B cell (primary cell): ENCODE results near the gene GNAL. TPM values are rescaled to one million over a fixed set of nuclear protein-coding genes. Genes with fewer than 3 reads are reported as not detected.

Experiments used
- ATAC-seq: fragments of 200-7000 bp; cut with Tn5 transposase; one replicate; pipeline ENCODE4 v1.10.0; 2021; ENCODE audit warnings: low read depth, mild to moderate bottlenecking, moderate number of reproducible peaks, moderate library complexity
- CTCF ChIA-PET: fragments of 350-600 bp; sonication (Branson Sonifier 250); formaldehyde crosslinking; loops from one replicate; lab custom pipeline; 2021; ENCODE audit warnings: antibody characterized with exemption, inconsistent platforms; lab: Charles Lee
- POLR2A ChIA-PET: fragments of 350-600 bp; sonication (Branson Sonifier 250); formaldehyde crosslinking; loops from one replicate; lab custom pipeline; 2021; ENCODE audit warnings: antibody characterized with exemption; lab: Charles Lee
- DNase-seq: peaks from one replicate; pipeline ENCODE4 v3.0.0; 2013
- H2AFZ ChIP-seq: 2 replicates; pipeline ENCODE4 v1.6.1; 2012; ENCODE audit warnings: mild to moderate bottlenecking, low read depth, low read length; ENCODE audit not compliant: insufficient read depth, poor library complexity, severe bottlenecking
- H3K27ac ChIP-seq, 2 donors: 1 replicate in 1 of 2; 2 replicates in 1 of 2; pipeline ENCODE4 v1.5.1; 2012 to 2013; ENCODE audit warnings: low read length in 2 of 2, mild to moderate bottlenecking in 2 of 2, moderate library complexity in 1 of 2
- H3K27me3 ChIP-seq, 4 experiments: fragments of 200-600 bp in 1 of 4; sonication (generic) in 1 of 4; replicated peaks in 1 of 4; 1 replicate in 2 of 4; 2 replicates in 2 of 4; pipeline versions ENCODE4 v1.6.1 to v1.7.0; 2013 to 2016; ENCODE audit warnings: low read length in 3 of 4, mild to moderate bottlenecking in 2 of 4, mixed read lengths in 1 of 4, moderate library complexity in 1 of 4; ENCODE audit not compliant: insufficient read depth in 4 of 4, control insufficient read depth in 3 of 4; ENCODE audit errors: control extremely low read depth in 1 of 4
- H3K36me3 ChIP-seq, 2 experiments: replicated peaks in 1 of 2; 1 replicate in 1 of 2; 2 replicates in 1 of 2; pipeline versions ENCODE4 v1.6.1 to v1.7.1; 2013; ENCODE audit warnings: low read length in 1 of 2; ENCODE audit not compliant: insufficient read depth in 2 of 2, control insufficient read depth in 1 of 2; ENCODE audit errors: control extremely low read depth in 1 of 2, extremely low read depth in 1 of 2
- H3K4me1 ChIP-seq, 2 donors: fragments of 200-600 bp in 1 of 2; sonication (generic) in 1 of 2; 1 replicate in 1 of 2; 2 replicates in 1 of 2; pipeline versions ENCODE4 v1.5.1 to v1.6.1; 2013 to 2017; ENCODE audit warnings: low read length in 2 of 2; ENCODE audit not compliant: control insufficient read depth in 2 of 2, insufficient read depth in 2 of 2
- H3K4me2 ChIP-seq: replicated peaks from 2 replicates; pipeline ENCODE3; 2012; ENCODE audit warnings: mild to moderate bottlenecking, low read depth, low read length; ENCODE audit not compliant: poor library complexity, severe bottlenecking
- H3K4me3 ChIP-seq, 5 experiments: fragments of 200-600 bp in 1 of 5; sonication (generic) in 1 of 5; 1 replicate in 3 of 5; 2 replicates in 2 of 5; pipeline versions ENCODE4 v1.5.1 to v1.7.0; 2011 to 2016; ENCODE audit warnings: low read length in 4 of 5, mild to moderate bottlenecking in 4 of 5, low read depth in 2 of 5, control low read depth in 1 of 5, moderate library complexity in 1 of 5; ENCODE audit not compliant: insufficient read depth in 1 of 5; ENCODE audit errors: control extremely low read depth in 1 of 5, extremely low read depth in 1 of 5
- H3K79me2 ChIP-seq: fragments of 200-600 bp; sonication (generic); one replicate; pipeline ENCODE4 v1.6.0; 2016; ENCODE audit warnings: low read length; ENCODE audit not compliant: control insufficient read depth, insufficient read depth
- H3K9ac ChIP-seq: fragments of 200-600 bp; sonication (generic); 2 replicates; pipeline ENCODE4 v1.6.1; 2017; ENCODE audit warnings: mild to moderate bottlenecking, low read length, moderate library complexity
- H3K9me3 ChIP-seq, 3 donors: one replicate each; pipeline versions ENCODE4 v1.6.1 to v1.7.1; 2013; ENCODE audit warnings: low read length in 2 of 3; ENCODE audit not compliant: control insufficient read depth in 2 of 3, insufficient read depth in 1 of 3; ENCODE audit errors: control extremely low read depth in 1 of 3
- H4K20me1 ChIP-seq: 2 replicates; pipeline ENCODE4 v1.6.0; 2012; ENCODE audit warnings: mild to moderate bottlenecking, low read length; ENCODE audit not compliant: insufficient read depth, control insufficient read depth, poor library complexity, severe bottlenecking
- H3K27ac Mint-ChIP-seq: one replicate; pipeline ENCODE4 v1.8.0; 2021; ENCODE audit warnings: mixed read lengths
- H3K27me3 Mint-ChIP-seq: one replicate; pipeline ENCODE4 v1.8.0; 2021; ENCODE audit warnings: mixed read lengths
- H3K4me1 Mint-ChIP-seq: one replicate; pipeline ENCODE4 v1.8.0; 2021; ENCODE audit warnings: mixed read lengths
- H3K4me3 Mint-ChIP-seq: one replicate; pipeline ENCODE4 v1.8.0; 2021; ENCODE audit warnings: mixed read lengths
- H3K9me3 Mint-ChIP-seq: one replicate; pipeline ENCODE4 v1.8.0; 2022; ENCODE audit warnings: mixed read lengths; ENCODE audit not compliant: insufficient read depth
- EZH2 ChIP-seq: IDR thresholded peaks from 2 replicates; pipeline ENCODE4 v1.6.1; 2012; ENCODE audit warnings: borderline replicate concordance, low read depth, mild to moderate bottlenecking, moderate library complexity, low read length; ENCODE audit not compliant: insufficient read depth, poor library complexity, severe bottlenecking
- WGBS: methylation state at CpG from one replicate; pipeline ENCODE4 v1.1.5; 2013; ENCODE audit warnings: missing lambda C conversion rate; ENCODE audit not compliant: insufficient coverage; 5-methylcytosine and 5-hydroxymethylcytosine counted together
- intact Hi-C: fragments of 100-400 bp; cut with micrococcal nuclease; formaldehyde crosslinking; loops from one replicate; pipeline ENCODE4 v1.10.0; 2022
- polyA plus RNA-seq: library from polyadenylated mRNA; depleted of rRNA; stranded (reverse); fragments of >200 nt; gene quantifications from 2 replicates; pipeline ENCODE4 v1.2.3, GENCODE V29; 2012
- total RNA-seq, 2 donors: library from RNA; stranded (reverse); fragments of 120-200 nt in 1 of 2; gene quantifications; 1 replicate in 1 of 2; 2 replicates in 1 of 2; pipeline versions ENCODE4 v1.2.3 to v1.2.4, GENCODE V29; 2013 to 2022
- TF ChIP-seq, protein P1 (sequence below): fragments of 200-600 bp; IDR thresholded peaks from one replicate; pipeline ENCODE4 v1.8.0; 2022; ENCODE audit warnings: antibody characterized with exemption, mild to moderate bottlenecking

GNAL gene
- total and polyA plus RNA-seq, 2 donors (not counting 1 experiment from before 2014, with no cell fraction given) = 0.01 to 0.12 TPM

DNA sequence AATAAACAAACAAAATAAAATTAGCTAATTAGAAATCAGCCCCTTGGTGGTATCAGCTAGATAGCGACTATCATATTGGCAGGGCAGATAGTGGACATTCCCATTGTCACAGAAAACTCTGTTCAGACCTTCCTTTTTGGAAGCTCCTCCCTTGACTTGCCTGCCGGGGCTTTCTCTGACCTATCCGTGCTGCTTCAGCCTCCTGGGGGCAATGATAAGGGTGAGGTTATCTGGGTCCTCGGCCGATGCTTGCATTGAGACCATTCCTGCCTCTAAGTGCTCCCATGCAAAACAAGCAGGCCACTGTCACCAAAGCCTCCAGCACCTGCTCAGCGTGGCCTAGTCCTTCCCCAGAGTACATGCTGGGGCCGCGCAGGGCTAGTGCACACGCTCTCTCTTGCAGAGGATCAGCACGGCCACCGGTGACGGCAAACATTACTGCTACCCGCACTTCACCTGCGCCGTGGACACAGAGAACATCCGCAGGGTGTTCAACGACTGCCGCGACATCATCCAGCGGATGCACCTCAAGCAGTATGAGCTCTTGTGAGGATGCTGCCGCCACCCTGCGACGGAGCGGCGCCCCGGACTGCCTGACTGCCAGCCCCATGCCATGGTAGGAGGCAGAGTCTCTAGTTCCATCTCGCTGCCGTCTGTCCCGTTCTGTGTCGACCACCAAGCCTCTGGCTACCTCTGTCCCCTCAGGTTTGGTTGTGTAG, 191.7 kb downstream of the GNAL start:
- Histone ChIP-seq H3K4me3 (no peak overlapping the region), H3K4me2 (no peak overlapping the region), H3K79me2 (no peaks in the 10 kb centered on the region), H3K27me3 (no peaks in the 10 kb centered on the region), H3K9ac (no peak overlapping the region), H2AFZ (no peak overlapping the region), H3K27ac (no peak overlapping the region), H3K9me3 (no peaks in the 10 kb centered on the region), H3K36me3 (peaks cover 2 to 16% of the 10 kb centered on the region in 2 experiments), H3K4me1 (peaks cover 35 to 44% of the 10 kb centered on the region in 2 donors), H4K20me1 (no peaks in the 10 kb centered on the region)
- no peak for ATAC-seq
- no peak overlapping the region for H3K27ac Mint-ChIP-seq
- no peaks in the 10 kb centered on the region for H3K9me3 Mint-ChIP-seq
- peaks cover 44% of the 10 kb centered on the region for H3K4me1 Mint-ChIP-seq
- no peak for TF ChIP-seq EZH2
- TF ChIP-seq, protein P1, sequence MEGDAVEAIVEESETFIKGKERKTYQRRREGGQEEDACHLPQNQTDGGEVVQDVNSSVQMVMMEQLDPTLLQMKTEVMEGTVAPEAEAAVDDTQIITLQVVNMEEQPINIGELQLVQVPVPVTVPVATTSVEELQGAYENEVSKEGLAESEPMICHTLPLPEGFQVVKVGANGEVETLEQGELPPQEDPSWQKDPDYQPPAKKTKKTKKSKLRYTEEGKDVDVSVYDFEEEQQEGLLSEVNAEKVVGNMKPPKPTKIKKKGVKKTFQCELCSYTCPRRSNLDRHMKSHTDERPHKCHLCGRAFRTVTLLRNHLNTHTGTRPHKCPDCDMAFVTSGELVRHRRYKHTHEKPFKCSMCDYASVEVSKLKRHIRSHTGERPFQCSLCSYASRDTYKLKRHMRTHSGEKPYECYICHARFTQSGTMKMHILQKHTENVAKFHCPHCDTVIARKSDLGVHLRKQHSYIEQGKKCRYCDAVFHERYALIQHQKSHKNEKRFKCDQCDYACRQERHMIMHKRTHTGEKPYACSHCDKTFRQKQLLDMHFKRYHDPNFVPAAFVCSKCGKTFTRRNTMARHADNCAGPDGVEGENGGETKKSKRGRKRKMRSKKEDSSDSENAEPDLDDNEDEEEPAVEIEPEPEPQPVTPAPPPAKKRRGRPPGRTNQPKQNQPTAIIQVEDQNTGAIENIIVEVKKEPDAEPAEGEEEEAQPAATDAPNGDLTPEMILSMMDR = no peak
- POLR2A ChIA-PET = interaction anchor here (0.6 kb wide), 1 partner anchor 99 kb away, joined by 4 read pairs; no protein-coding TSS in a partner anchor
- CTCF ChIA-PET = interaction anchor here (2.7 kb wide), 1 partner anchor 114 kb away, joined by 7 read pairs; no protein-coding TSS in a partner anchor
- 97% methylated on average over 26 of the region's 30 CpGs for WGBS
- intact Hi-C loops = no loop called here
- DNase-seq = no peak
- H3K4me3 Mint-ChIP-seq = no peak overlapping the region
- no peaks in the 10 kb centered on the region for H3K27me3 Mint-ChIP-seq

DNA sequence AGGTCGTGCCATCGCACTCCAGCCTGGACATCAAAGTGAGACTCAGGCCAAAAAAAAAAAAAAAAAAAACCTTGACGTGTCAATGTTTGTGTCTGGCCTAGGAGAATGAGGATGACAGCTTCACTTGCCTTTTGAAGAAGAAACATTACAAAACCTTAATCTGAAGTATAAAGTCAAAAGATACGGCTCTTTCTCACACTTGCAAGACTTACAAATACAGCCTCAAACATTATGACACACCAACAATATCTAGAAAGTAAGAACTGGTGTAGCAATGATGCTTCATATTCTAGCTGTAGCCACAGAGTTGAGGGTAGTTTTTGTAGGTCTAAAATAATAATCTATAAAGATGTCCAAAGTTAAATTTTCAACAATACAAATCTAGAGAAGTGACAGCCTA, 193.6 kb downstream of the GNAL start:
- Mint-ChIP-seq H3K9me3 (no peaks in the 10 kb centered on the region), H3K27me3 (no peaks in the 10 kb centered on the region), H3K4me1 (peaks cover 44% of the 10 kb centered on the region), H3K4me3 (no peak overlapping the region), H3K27ac (peak overlapping the region; percentile 67)
- WGBS = no CpG with 5 or more reads among the region's 4 CpGs
- intact Hi-C loops = loop anchor here (1.0 kb wide), 3 partner anchors 26 to 99 kb away; partner anchors contain the start of genes CHMP1B, IMPA2 and MPPE1
- H2AFZ ChIP-seq = no peak overlapping the region
- ATAC-seq (no peak), DNase-seq (no peak)
- H3K4me2 ChIP-seq = peak overlapping the region; percentile 56
- no peaks in the 10 kb centered on the region for H3K9me3 ChIP-seq
- peak overlapping the region in 1 of 2 donors; percentile 61 for H3K27ac ChIP-seq
- H4K20me1 ChIP-seq = no peaks in the 10 kb centered on the region
- peaks cover 11 to 33% of the 10 kb centered on the region in 2 experiments for H3K36me3 ChIP-seq
- no peaks in the 10 kb centered on the region for H3K79me2 ChIP-seq
- TF ChIP-seq, protein P1 = no peak
- no peak for TF ChIP-seq EZH2
- no peak overlapping the region for H3K4me3 ChIP-seq
- ChIA-PET CTCF (interaction anchor here (0.7 to 2.7 kb wide), 4 partner anchors 33 to 435 kb away, joined by 3 to 7 read pairs (median 5); no protein-coding TSS in a partner anchor), POLR2A (interaction anchor here (0.5 to 0.7 kb wide), 2 partner anchors 26 to 1793 kb away, joined by 4 read pairs; no protein-coding TSS in a partner anchor)
- no peak overlapping the region for H3K9ac ChIP-seq
- H3K4me1 ChIP-seq = peaks cover 35 to 44% of the 10 kb centered on the region in 2 donors
- no peaks in the 10 kb centered on the region for H3K27me3 ChIP-seq
